Neural progenitor cell (in vitro differentiated cells): ENCODE measurements around the gene SFXN5. TPM values are rescaled to one million over a fixed set of nuclear protein-coding genes. Genes with fewer than 3 reads are reported as not detected.

Experiments used
- DNase-seq: peaks from one replicate; pipeline ENCODE4 v3.0.0-alpha.2; 2016; ENCODE audit warnings: low spot score
- H2AFZ ChIP-seq: fragments of 200-600 bp; sonication (generic); replicated peaks from 2 replicates; pipeline ENCODE4 v1.6.1; 2016; ENCODE audit warnings: antibody characterized with exemption
- H3F3A ChIP-seq: fragments of 200-600 bp; sonication (generic); 2 replicates; pipeline ENCODE4 v1.6.1; 2016; ENCODE audit warnings: antibody characterized with exemption, low read depth
- H3K27ac ChIP-seq: fragments of 200-600 bp; sonication (generic); 2 replicates; pipeline ENCODE4 v1.5.1; 2016; ENCODE audit warnings: mild to moderate bottlenecking
- H3K27me3 ChIP-seq: fragments of 200-600 bp; sonication (generic); 2 replicates; pipeline ENCODE4 v1.6.1; 2016; ENCODE audit warnings: mild to moderate bottlenecking, moderate library complexity
- H3K36me3 ChIP-seq: fragments of 200-600 bp; sonication (generic); 2 replicates; pipeline ENCODE4 v1.5.1; 2016
- H3K4me1 ChIP-seq: fragments of 200-600 bp; sonication (generic); 2 replicates; pipeline ENCODE4 v1.6.1; 2016; ENCODE audit warnings: mixed run types
- H3K4me2 ChIP-seq: fragments of 200-600 bp; sonication (generic); 2 replicates; pipeline ENCODE4 v1.6.1; 2016
- H3K4me3 ChIP-seq: fragments of 200-600 bp; sonication (generic); 2 replicates; pipeline ENCODE4 v1.5.1; 2016
- H3K79me2 ChIP-seq: fragments of 200-600 bp; sonication (generic); 2 replicates; pipeline ENCODE4 v1.6.1; 2016; ENCODE audit warnings: low read depth
- H3K9ac ChIP-seq: fragments of 200-600 bp; sonication (generic); 2 replicates; pipeline ENCODE4 v1.6.1; 2016
- H3K9me3 ChIP-seq: fragments of 200-600 bp; sonication (generic); 2 replicates; pipeline ENCODE4 v1.5.1; 2016; ENCODE audit warnings: low read depth
- H4K20me1 ChIP-seq: fragments of 200-600 bp; sonication (generic); 2 replicates; pipeline ENCODE4 v1.6.1; 2016; ENCODE audit warnings: low read depth
- H3K27ac Mint-ChIP-seq: 3 replicates; pipeline ENCODE4 v1.8.0; 2021; ENCODE audit warnings: mixed read lengths
- H3K27me3 Mint-ChIP-seq: 2 replicates; pipeline ENCODE4 v1.8.0; 2022; ENCODE audit warnings: low read depth, mild to moderate bottlenecking, inconsistent platforms, moderate library complexity, mixed read lengths; ENCODE audit not compliant: insufficient read depth
- H3K36me3 Mint-ChIP-seq: 3 replicates; pipeline ENCODE4 v1.8.0; 2021; ENCODE audit warnings: mixed read lengths
- H3K4me1 Mint-ChIP-seq: 3 replicates; pipeline ENCODE4 v1.8.0; 2021; ENCODE audit warnings: mixed read lengths
- H3K4me3 Mint-ChIP-seq: 3 replicates; pipeline ENCODE4 v1.8.0; 2021; ENCODE audit warnings: mild to moderate bottlenecking, moderate library complexity, mixed read lengths
- H3K9me3 Mint-ChIP-seq: 3 replicates; pipeline ENCODE4 v1.8.0; 2020; ENCODE audit warnings: mixed read lengths
- CTCF ChIP-seq: fragments of 200-600 bp; sonication (generic); IDR thresholded peaks from 2 replicates; pipeline ENCODE4 v1.5.1; 2017; ENCODE audit warnings: antibody characterized with exemption, mild to moderate bottlenecking
- EZH2 ChIP-seq: fragments of 200-600 bp; sonication (generic); IDR thresholded peaks from 2 replicates; pipeline ENCODE4 v1.6.1; 2017; ENCODE audit warnings: antibody characterized with exemption, mild to moderate bottlenecking, moderate library complexity
- EZH2phosphoT487 ChIP-seq: fragments of 200-600 bp; sonication (generic); IDR thresholded peaks from 2 replicates; pipeline ENCODE4 v1.6.1; 2017; ENCODE audit warnings: antibody characterized with exemption
- total RNA-seq: library from RNA; depleted of rRNA; stranded (reverse); fragments of >200 nt; gene quantifications from 2 replicates; pipeline ENCODE4 v1.2.3, GENCODE V29; 2015; ENCODE audit warnings: low replicate concordance

The SFXN5 gene
- total RNA-seq, 1 donor from 2014 or later: 3.4 TPM

- Histone ChIP-seq H3K27me3 (no peaks in the 10 kb centered on the region), H2AFZ (no peak overlapping the region), H3K4me2 (no peak overlapping the region), H3K79me2 (no peaks in the 10 kb centered on the region), H3F3A (peaks cover 5% of the 10 kb centered on the region), H3K4me1 (peaks cover 33% of the 10 kb centered on the region), H4K20me1 (no peaks in the 10 kb centered on the region), H3K9ac (no peak overlapping the region), H3K36me3 (no peaks in the 10 kb centered on the region), H3K4me3 (no peak overlapping the region), H3K9me3 (no peaks in the 10 kb centered on the region), H3K27ac (no peak overlapping the region)
- TF ChIP-seq EZH2 (no peak), CTCF (no peak), EZH2phosphoT487 (no peak)
- H3K27ac Mint-ChIP-seq: no peak overlapping the region
- no peak overlapping the region for H3K4me3 Mint-ChIP-seq
- H3K27me3 Mint-ChIP-seq: peaks cover 1% of the 10 kb centered on the region
- H3K36me3 Mint-ChIP-seq: peaks cover 4% of the 10 kb centered on the region
- peaks cover 12% of the 10 kb centered on the region for H3K4me1 Mint-ChIP-seq
- H3K9me3 Mint-ChIP-seq: peaks cover 2% of the 10 kb centered on the region
- DNase-seq: no peak
These were observed 109.6 kb downstream of the SFXN5 start for GRCh38 chr2:72961853-72962468.

- no peak for TF ChIP-seq EZH2phosphoT487
- Histone ChIP-seq H3F3A (peaks cover 6% of the 10 kb centered on the region), H3K27ac (no peak overlapping the region), H3K36me3 (no peaks in the 10 kb centered on the region), H3K4me2 (no peak overlapping the region), H4K20me1 (no peaks in the 10 kb centered on the region), H3K27me3 (no peaks in the 10 kb centered on the region), H3K4me1 (peaks cover 38% of the 10 kb centered on the region), H3K79me2 (no peaks in the 10 kb centered on the region), H3K4me3 (no peak overlapping the region), H3K9ac (no peak overlapping the region), H3K9me3 (no peaks in the 10 kb centered on the region), H2AFZ (no peak overlapping the region)
- Mint-ChIP-seq H3K36me3 (peaks cover 5% of the 10 kb centered on the region), H3K27ac (peak overlapping the region; percentile 72), H3K27me3 (peaks cover 3% of the 10 kb centered on the region), H3K9me3 (peaks cover 2% of the 10 kb centered on the region), H3K4me3 (no peak overlapping the region), H3K4me1 (peaks cover 17% of the 10 kb centered on the region)
- no peak for DNase-seq
These were observed 110.3 kb downstream of the SFXN5 start for GRCh38 chr2:72961036-72961720.

GRCh38 chr2:72959995-72960981, 111.2 kb downstream of the SFXN5 start:
- no peaks in the 10 kb centered on the region for H3K36me3 ChIP-seq
- Mint-ChIP-seq H3K27ac (peak overlapping the region; percentile 71), H3K36me3 (peaks cover 5% of the 10 kb centered on the region), H3K4me3 (no peak overlapping the region), H3K9me3 (peaks cover 2% of the 10 kb centered on the region), H3K4me1 (peaks cover 23% of the 10 kb centered on the region), H3K27me3 (peaks cover 5% of the 10 kb centered on the region)
- peaks cover 47% of the 10 kb centered on the region for H3K4me1 ChIP-seq
- H3K79me2 ChIP-seq: no peaks in the 10 kb centered on the region
- no peak overlapping the region for H3K4me3 ChIP-seq
- H2AFZ ChIP-seq: no peak overlapping the region
- H3K27ac ChIP-seq: no peak overlapping the region
- peaks cover 15% of the 10 kb centered on the region for H3F3A ChIP-seq
- no peaks in the 10 kb centered on the region for H3K27me3 ChIP-seq
- DNase-seq: no peak
- H3K9ac ChIP-seq: no peak overlapping the region
- no peak for TF ChIP-seq EZH2phosphoT487
- TF ChIP-seq CTCF: no peak
- TF ChIP-seq EZH2: no peak
- H3K4me2 ChIP-seq: no peak overlapping the region
- no peaks in the 10 kb centered on the region for H4K20me1 ChIP-seq
- no peaks in the 10 kb centered on the region for H3K9me3 ChIP-seq
